ENCODE data around the gene WDR76.

GRCh38 chr15:43908516-43909050, 81.8 kb downstream of the WDR76 start:
- TF ChIP-seq RAD21 (conservative IDR thresholded peaks at IDR 0.05 in 1 of 2, IDR thresholded peaks at IDR 0.05 in 1 of 2) (no peak), CTCF (IDR thresholded peaks at IDR 0.05) (no peak), MAZ (IDR thresholded peaks at IDR 0.05; ENCODE audit: borderline replicate concordance, low read depth, low read length) (no peak), HMGXB4 (CRISPR knock-in tag; IDR thresholded peaks at IDR 0.05; ENCODE audit: borderline replicate concordance) (no peak)

Data from A549 (cell line).